COLO668 (cell line): ENCODE measurements around the gene TMEM165.
"Not testable (repeated sequence)": the region's sequence is repeated elsewhere in the genome, so short reads cannot be mapped to it uniquely, and the experiment has no call there.

Experiments used
- DNase-seq: peaks from one replicate; lab custom pipeline; 2025; ENCODE audit not compliant: unreplicated experiment; lab: John Stamatoyannopoulos, UW

Gene TMEM165

GRCh38 chr4:55395529-55396307 lies at the start of gene TMEM165:
TMEM165 (plus strand) TSS chr4:55395957; CDS start chr4:55396190, 233 bp downstream.
- peak; percentile 97 for DNase-seq

- peak; percentile 90 for DNase-seq
Observed at GRCh38 chr4:55345980-55346850, 49.5 kb upstream of the TMEM165 start, which contains the start of gene SRD5A3. SRD5A3 (plus strand) TSS chr4:55346242; CDS start chr4:55346337, 95 bp downstream.

- no peak for DNase-seq
Observed at GRCh38 chr4:55346851-55347255, 48.9 kb upstream of the TMEM165 start.

- DNase-seq, result no peak
Observed at GRCh38 chr4:55347610-55348228, 48.0 kb upstream of the TMEM165 start.

GRCh38 chr4:55348466-55348865 lies 47.3 kb upstream of the TMEM165 start:
- DNase-seq, result no peak

GRCh38 chr4:55350870-55351269 lies 44.9 kb upstream of the TMEM165 start:
- not testable (repeated sequence) for DNase-seq

- no peak for DNase-seq
Observed at GRCh38 chr4:55351824-55352223, 43.9 kb upstream of the TMEM165 start.

GRCh38 chr4:55352726-55353125 lies 43.0 kb upstream of the TMEM165 start:
- no peak for DNase-seq

- DNase-seq, result not testable (repeated sequence)
Observed at GRCh38 chr4:55353228-55353747, 42.5 kb upstream of the TMEM165 start.

GRCh38 chr4:55354648-55355047 lies 41.1 kb upstream of the TMEM165 start:
- DNase-seq, result no peak

- DNase-seq, result peak; percentile 34
Observed at GRCh38 chr4:55355555-55355954, 40.2 kb upstream of the TMEM165 start.

- DNase-seq, result no peak
Observed at GRCh38 chr4:55356991-55357461, 38.7 kb upstream of the TMEM165 start.

- no peak for DNase-seq
Observed at GRCh38 chr4:55358246-55358645, 37.5 kb upstream of the TMEM165 start.

GRCh38 chr4:55358668-55359067 lies 37.1 kb upstream of the TMEM165 start:
- DNase-seq, result no peak

GRCh38 chr4:55359397-55359916 lies 36.3 kb upstream of the TMEM165 start:
- DNase-seq, result no peak

- not testable (repeated sequence) for DNase-seq
Observed at GRCh38 chr4:55362938-55363337, 32.8 kb upstream of the TMEM165 start.

- no peak for DNase-seq
Observed at GRCh38 chr4:55363691-55364351, 31.9 kb upstream of the TMEM165 start.

- DNase-seq, result no peak
Observed at GRCh38 chr4:55364691-55365344, 30.9 kb upstream of the TMEM165 start.

- DNase-seq, result no peak
Observed at GRCh38 chr4:55365345-55365728, 30.4 kb upstream of the TMEM165 start.

GRCh38 chr4:55366621-55367020 lies 29.1 kb upstream of the TMEM165 start:
- DNase-seq, result no peak
